Cardiac fibroblast (primary cell): Measurements from ENCODE around the gene CCNK.

Experiments
- DNase-seq, 2 donors: peaks; one replicate each; pipeline versions ENCODE4 v3.0.0 to v3.0.0-alpha.2; 2010; ENCODE audit warnings: low read depth in 2 of 2
- H3K4me3 ChIP-seq, 2 donors: replicated peaks in 1 of 2; 1 replicate in 1 of 2; 2 replicates in 1 of 2; pipeline ENCODE4 v1.5.1; 2011; ENCODE audit warnings: low read depth in 2 of 2, low read length in 2 of 2, mild to moderate bottlenecking in 2 of 2, moderate library complexity in 1 of 2
- TF ChIP-seq, protein P1 (sequence below): IDR thresholded peaks from one replicate; pipeline ENCODE4 v1.5.1; 2011; ENCODE audit warnings: low read depth, mild to moderate bottlenecking, low read length, inconsistent platforms

Gene CCNK

DNA sequence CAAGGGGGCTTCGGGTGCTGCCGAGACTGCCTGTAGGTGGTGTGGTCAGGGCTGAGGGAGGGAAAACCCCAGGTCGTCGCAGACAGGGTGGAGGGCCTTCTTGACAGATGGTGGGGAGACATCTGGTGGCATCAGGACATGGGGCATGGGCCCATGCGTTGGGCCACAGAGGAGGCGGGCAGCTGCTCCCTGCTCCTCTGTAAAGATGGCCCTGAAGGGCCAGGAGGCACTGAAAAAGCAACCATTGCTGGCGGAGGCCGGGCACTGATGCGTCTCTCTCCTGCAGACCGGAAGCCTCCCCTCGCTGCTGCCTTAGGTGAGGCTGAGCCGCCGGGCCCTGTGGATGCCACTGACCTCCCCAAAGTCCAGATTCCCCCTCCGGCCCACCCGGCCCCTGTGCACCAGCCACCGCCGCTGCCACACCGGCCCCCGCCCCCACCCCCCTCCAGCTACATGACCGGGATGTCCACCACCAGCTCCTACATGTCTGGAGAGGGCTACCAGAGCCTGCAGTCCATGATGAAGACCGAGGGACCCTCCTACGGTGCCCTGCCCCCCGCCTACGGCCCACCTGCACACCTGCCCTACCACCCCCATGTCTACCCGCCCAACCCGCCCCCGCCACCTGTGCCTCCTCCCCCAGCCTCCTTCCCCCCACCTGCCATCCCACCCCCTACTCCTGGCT is 28.8 kb downstream of the CCNK start:
- TF ChIP-seq, protein P1, sequence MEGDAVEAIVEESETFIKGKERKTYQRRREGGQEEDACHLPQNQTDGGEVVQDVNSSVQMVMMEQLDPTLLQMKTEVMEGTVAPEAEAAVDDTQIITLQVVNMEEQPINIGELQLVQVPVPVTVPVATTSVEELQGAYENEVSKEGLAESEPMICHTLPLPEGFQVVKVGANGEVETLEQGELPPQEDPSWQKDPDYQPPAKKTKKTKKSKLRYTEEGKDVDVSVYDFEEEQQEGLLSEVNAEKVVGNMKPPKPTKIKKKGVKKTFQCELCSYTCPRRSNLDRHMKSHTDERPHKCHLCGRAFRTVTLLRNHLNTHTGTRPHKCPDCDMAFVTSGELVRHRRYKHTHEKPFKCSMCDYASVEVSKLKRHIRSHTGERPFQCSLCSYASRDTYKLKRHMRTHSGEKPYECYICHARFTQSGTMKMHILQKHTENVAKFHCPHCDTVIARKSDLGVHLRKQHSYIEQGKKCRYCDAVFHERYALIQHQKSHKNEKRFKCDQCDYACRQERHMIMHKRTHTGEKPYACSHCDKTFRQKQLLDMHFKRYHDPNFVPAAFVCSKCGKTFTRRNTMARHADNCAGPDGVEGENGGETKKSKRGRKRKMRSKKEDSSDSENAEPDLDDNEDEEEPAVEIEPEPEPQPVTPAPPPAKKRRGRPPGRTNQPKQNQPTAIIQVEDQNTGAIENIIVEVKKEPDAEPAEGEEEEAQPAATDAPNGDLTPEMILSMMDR: no peak
- H3K4me3 ChIP-seq: no peak overlapping the region
- no peak for DNase-seq

DNA sequence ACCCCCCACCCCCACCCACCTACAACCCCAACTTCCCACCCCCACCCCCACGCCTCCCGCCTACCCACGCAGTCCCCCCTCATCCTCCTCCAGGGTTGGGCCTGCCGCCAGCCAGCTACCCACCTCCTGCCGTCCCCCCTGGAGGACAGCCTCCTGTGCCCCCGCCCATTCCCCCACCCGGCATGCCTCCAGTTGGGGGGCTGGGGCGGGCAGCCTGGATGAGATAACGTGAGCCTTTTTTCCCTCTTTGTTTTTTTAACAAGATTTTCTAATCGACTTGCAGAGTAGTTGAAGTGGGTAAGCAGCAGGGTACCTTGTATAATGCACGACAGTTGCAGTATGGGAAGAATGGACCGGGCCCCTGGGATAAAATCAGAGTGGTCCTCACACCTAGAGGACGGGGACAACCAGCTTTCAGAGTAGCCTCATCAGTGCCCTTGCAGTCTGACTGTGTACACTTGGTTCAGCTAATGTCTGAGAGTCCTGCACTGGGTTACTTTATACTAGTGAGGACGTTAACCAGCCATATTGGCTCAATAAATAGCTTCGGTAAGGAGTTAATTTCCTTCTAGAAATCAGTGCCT is 29.4 kb downstream of the CCNK start:
- H3K4me3 ChIP-seq: no peak overlapping the region
- DNase-seq: no peak
- TF ChIP-seq, protein P1: no peak

GRCh38 chr14:99511421-99512109 is 30.4 kb downstream of the CCNK start:
- no peak overlapping the region for H3K4me3 ChIP-seq
- TF ChIP-seq, protein P1: no peak
- DNase-seq: peak; percentile 25 to 34

GRCh38 chr14:99512110-99512449 is 30.9 kb downstream of the CCNK start:
- TF ChIP-seq, protein P1: no peak

GRCh38 chr14:99512571-99513182 is 31.5 kb downstream of the CCNK start:
- TF ChIP-seq, protein P1: no peak
- no peak for DNase-seq
- H3K4me3 ChIP-seq: no peak overlapping the region

More at GRCh38 chr14:99512110-99512449, 30.9 kb downstream of the CCNK start:
- no peak for DNase-seq
- H3K4me3 ChIP-seq: no peak overlapping the region

GRCh38 chr14:99513183-99513694 is 32.0 kb downstream of the CCNK start:
- no peak for DNase-seq
- H3K4me3 ChIP-seq: no peak overlapping the region
- TF ChIP-seq, protein P1: no peak
